AG09319 (cell line): ENCODE data around the gene ZNF655.
"Not testable (repeated sequence)": the region's sequence is repeated elsewhere in the genome, so short reads cannot be mapped to it uniquely, and the experiment has no call there.

Experiments
- DNase-seq: peaks from one replicate; pipeline ENCODE4 v3.0.0-alpha.2; 2010; ENCODE audit warnings: low read depth; ENCODE audit errors: extremely low read depth
- TF ChIP-seq, protein P1 (sequence below): IDR thresholded peaks from 2 replicates; pipeline ENCODE4 v1.5.1; 2011; ENCODE audit warnings: low read depth, mild to moderate bottlenecking, inconsistent platforms, low read length, moderate library complexity

Gene ZNF655

DNA sequence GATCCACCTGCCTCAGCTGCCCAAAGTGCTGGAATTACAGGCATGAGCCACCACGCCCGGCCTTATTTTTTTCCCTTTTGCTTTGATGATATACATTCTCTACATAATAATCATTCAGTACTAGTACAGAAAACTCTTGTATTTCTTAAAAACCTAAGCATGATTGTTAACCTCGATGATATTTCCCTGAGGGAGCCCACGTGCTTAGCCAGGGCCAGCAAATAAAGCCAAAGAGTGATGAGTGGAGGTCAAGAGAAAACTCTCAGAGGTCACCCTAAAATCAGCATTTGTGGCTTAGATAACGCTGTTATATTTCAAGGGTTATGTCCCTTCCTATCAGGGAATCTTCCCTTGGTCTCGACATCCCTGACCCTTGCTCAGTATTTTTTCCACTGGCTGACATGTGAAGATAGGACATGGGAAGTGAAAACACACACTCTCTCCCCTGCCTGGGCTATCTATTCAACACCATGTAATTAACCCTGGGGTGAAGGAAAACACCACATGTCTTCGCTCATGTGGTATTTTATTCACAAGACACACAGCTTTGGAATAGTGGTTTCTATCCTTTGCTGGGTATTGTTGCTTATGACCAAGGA is 19.1 kb upstream of the ZNF655 start:
- DNase-seq, result no peak
- TF ChIP-seq, protein P1, sequence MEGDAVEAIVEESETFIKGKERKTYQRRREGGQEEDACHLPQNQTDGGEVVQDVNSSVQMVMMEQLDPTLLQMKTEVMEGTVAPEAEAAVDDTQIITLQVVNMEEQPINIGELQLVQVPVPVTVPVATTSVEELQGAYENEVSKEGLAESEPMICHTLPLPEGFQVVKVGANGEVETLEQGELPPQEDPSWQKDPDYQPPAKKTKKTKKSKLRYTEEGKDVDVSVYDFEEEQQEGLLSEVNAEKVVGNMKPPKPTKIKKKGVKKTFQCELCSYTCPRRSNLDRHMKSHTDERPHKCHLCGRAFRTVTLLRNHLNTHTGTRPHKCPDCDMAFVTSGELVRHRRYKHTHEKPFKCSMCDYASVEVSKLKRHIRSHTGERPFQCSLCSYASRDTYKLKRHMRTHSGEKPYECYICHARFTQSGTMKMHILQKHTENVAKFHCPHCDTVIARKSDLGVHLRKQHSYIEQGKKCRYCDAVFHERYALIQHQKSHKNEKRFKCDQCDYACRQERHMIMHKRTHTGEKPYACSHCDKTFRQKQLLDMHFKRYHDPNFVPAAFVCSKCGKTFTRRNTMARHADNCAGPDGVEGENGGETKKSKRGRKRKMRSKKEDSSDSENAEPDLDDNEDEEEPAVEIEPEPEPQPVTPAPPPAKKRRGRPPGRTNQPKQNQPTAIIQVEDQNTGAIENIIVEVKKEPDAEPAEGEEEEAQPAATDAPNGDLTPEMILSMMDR, result no peak

DNA sequence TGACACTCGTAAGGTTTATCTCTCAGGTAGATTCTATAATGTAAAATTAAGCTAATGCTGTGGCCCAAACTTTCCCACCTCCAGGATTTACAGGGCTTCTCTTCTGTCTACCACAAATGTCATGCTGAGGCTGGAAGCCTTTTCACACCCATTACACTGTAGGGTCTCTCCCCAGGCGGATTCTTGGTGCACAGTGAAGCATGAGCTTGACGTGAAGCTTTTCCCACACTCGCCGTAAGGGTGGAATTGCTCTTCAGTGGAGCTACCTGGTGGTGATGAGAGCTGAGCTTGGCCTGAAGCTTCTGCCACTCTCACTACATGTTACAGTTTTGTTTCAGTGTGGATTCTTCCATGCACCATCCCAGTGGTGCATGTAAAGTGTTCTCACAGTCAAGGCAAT is 17.9 kb upstream of the ZNF655 start:
- TF ChIP-seq, protein P1, result no peak
- no peak for DNase-seq

DNA sequence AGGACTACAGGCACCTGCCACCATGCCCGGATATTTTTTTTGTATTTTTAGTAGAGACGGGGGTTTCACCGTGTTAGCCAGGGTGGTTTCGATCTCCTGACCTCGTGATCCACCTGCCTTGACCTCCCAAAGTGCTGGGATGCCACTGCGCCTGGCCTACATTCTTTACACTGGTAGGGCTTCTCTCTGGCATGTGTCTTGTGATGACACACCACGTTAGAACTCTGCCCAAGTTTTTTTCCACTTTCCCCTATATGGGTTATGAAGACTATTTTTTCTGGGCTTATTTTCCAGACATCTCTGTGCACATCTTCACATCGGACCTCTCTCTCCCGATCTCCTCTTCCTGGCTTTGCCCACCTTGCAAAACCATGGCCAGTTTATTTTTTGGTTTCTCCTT is 17.2 kb upstream of the ZNF655 start:
- TF ChIP-seq, protein P1, result no peak
- DNase-seq, result no peak

DNA sequence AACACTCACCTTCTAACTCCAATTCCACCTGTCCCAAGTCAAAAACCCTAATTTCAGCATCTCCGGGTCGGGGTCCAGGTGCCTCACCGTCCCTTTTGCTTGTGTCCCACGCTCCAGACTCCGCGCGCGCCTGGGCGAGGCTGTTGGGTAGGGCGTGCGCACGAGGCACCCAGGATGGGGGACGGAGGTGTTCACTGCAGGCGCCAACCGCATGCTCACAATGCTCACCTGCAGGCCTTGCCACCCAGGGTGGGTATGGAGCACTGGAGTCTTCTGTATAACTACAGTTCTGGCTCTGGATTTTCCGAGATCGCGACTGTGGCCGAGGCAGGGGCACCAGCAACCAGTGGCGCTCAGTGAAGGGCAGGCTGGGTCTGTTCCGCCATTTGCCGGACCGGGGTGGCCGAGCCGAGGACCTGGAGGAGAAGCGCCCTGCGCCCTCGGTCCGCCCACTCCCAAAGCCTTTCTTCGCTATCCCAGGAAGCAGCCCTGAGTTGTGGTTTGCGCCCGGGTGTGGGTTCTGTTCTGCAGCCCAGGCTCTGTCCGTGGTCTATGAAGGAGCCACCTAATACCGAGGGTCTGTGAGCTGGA is 15.3 kb upstream of the ZNF655 start:
- TF ChIP-seq, protein P1, result no peak
- no peak for DNase-seq

DNA sequence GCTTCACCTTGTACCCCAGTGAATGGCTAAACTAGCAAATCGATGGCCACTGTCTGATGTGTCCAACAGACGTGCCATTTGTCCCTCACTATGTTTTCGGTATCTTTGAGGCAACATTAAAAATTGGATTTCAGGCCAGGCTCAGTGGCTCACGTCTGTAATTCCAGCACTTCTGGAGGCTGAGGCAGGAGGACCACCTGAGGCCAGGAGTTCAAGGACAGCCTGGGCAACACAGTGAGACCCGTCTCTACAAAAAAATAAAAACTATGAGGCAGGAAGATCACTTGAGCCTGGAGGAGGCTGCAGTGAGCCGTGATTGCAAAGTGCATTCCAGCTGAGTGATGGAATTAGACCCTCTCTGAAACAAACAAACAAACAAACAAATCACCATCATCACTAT is 14.5 kb upstream of the ZNF655 start:
- no peak for DNase-seq
- TF ChIP-seq, protein P1, result no peak

DNA sequence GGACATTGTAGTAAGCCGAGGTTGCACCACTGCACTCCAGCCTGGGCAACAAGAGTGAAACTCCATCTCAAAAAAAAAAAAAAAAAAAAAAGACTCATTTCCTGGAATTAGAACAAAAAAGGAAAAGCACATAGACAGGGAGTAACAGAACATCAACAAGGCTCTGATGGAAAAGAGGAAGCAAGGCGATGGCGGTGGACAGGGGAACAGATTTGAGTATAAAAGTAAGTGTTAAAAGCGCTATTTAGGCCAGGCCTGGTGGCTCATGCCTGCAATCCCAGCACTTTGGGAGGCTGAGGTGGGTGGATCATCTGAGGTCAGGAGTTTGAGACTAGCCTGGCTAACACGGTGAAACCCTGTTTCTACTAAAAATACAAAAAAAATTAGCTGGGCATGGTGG is 13.1 kb upstream of the ZNF655 start:
- not testable (repeated sequence) for DNase-seq

DNA sequence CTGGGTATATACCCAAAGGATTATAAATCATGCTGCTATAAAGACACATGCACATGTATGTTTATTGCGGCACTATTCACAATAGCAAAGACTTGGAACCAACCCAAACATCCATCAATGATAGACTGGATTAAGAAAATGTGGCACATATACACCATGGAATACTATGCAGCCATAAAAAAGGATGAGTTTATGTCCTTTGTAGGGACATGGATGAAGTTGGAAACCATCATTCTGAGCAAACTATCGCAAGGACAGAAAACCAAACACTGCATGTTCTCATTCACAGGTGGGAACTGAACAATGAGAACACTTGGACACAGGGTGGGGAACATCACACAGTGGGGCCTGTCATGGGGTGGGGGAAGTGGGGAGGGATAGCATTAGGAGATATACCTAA is 8.9 kb upstream of the ZNF655 start:
- DNase-seq, result not testable (repeated sequence)

DNA sequence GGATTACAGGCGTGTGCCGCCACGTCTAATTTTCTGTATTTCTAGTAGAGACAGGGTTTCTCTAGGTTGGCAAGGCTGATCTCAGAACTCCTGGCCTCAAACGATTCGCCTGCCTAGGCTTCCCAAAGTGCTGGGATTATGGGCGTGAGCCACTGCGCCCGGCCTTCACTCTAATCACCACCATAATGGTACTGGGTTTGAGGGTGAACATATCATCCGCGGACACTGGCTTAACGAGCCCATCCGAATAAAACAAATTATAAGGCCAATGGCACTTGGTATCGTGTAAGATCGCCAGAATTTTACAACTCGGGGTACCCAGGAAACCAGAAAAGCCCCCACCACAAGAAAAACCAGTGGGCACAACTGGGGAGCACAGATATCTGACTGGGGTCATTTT is 7.1 kb upstream of the ZNF655 start:
- no peak for DNase-seq
- TF ChIP-seq, protein P1, result no peak
